Activated CD4-positive, alpha-beta T cell treated with anti-CD3 and anti-CD28 coated beads for 36 hours (primary cell): ENCODE results near the gene SENP3. TPM values are rescaled to one million over a fixed set of nuclear protein-coding genes. Genes with fewer than 3 reads are reported as not detected.

Experiments used
- ATAC-seq: fragments of 200-7000 bp; cut with Tn5 transposase; one replicate; pipeline ENCODE4 v1.10.0; 2021; ENCODE audit warnings: mild to moderate bottlenecking, moderate library complexity
- CTCF ChIA-PET: fragments of 350-600 bp; sonication (Branson Sonifier 250); formaldehyde crosslinking; loops from one replicate; lab custom pipeline; 2021; ENCODE audit warnings: antibody characterized with exemption; lab: Charles Lee
- POLR2A ChIA-PET: fragments of 350-600 bp; sonication (Branson Sonifier 250); formaldehyde crosslinking; loops from one replicate; lab custom pipeline; 2021; ENCODE audit warnings: antibody characterized with exemption, inconsistent platforms; lab: Charles Lee
- DNase-seq: peaks from one replicate; pipeline ENCODE4 v3.0.0-alpha.2; 2020
- H3K27ac Mint-ChIP-seq: one replicate; pipeline ENCODE4 v1.8.0; 2021; ENCODE audit warnings: mixed read lengths
- H3K27me3 Mint-ChIP-seq: one replicate; pipeline ENCODE4 v1.8.0; 2021; ENCODE audit warnings: mixed read lengths
- H3K36me3 Mint-ChIP-seq: one replicate; pipeline ENCODE4 v1.8.0; 2021; ENCODE audit warnings: low read depth, mixed read lengths
- H3K4me1 Mint-ChIP-seq: one replicate; pipeline ENCODE4 v1.8.0; 2021; ENCODE audit warnings: mixed read lengths
- H3K4me3 Mint-ChIP-seq: one replicate; pipeline ENCODE4 v1.8.0; 2021; ENCODE audit warnings: mild to moderate bottlenecking, moderate library complexity, mixed read lengths
- H3K9me3 Mint-ChIP-seq: one replicate; pipeline ENCODE4 v1.8.0; 2021; ENCODE audit warnings: low read depth, mixed read lengths
- intact Hi-C, 2 experiments: fragments of 100-400 bp; cut with DNase I in 1 of 2; cut with micrococcal nuclease in 1 of 2; formaldehyde crosslinking; loops; one replicate each; pipeline versions ENCODE4 v1.14.2 to v1.15.1; 2022 to 2024; cut with DNase I, micrococcal nuclease
- total RNA-seq, 2 experiments: library from RNA; stranded (reverse); gene quantifications; one replicate each; pipeline ENCODE4 v1.2.3, GENCODE V29; 2021

SENP3 gene
- total RNA-seq, 2 experiments from 2014 or later = 59.0 to 78.9 TPM

GRCh38 chr17:7586673-7587419 is 25.1 kb downstream of the SENP3 start:
- ChIA-PET POLR2A (interaction anchor here (1.2 kb wide), 1 partner anchor 100 kb away, joined by 3 read pairs; no protein-coding TSS in a partner anchor), CTCF (interaction anchor here (0.6 to 1.8 kb wide), 4 partner anchors 26 to 150 kb away, joined by 4 to 6 read pairs (median 6); partner anchors contain the start of genes TP53 and WRAP53)
- Mint-ChIP-seq H3K4me1 (peaks cover 28% of the 10 kb centered on the region), H3K27me3 (no peaks in the 10 kb centered on the region), H3K4me3 (no peak overlapping the region), H3K9me3 (no peaks in the 10 kb centered on the region), H3K36me3 (peaks cover 34% of the 10 kb centered on the region), H3K27ac (no peak overlapping the region)
- DNase-seq (no peak), ATAC-seq (no peak)
- intact Hi-C loops = no loop called here

- H3K27me3 Mint-ChIP-seq = no peaks in the 10 kb centered on the region
- ATAC-seq = no peak
- H3K9me3 Mint-ChIP-seq = no peaks in the 10 kb centered on the region
- no peak overlapping the region for H3K27ac Mint-ChIP-seq
- H3K36me3 Mint-ChIP-seq = peaks cover 34% of the 10 kb centered on the region
- intact Hi-C loops = loop anchor here in 1 of 2 experiments (2.0 kb wide), 2 partner anchors 65 to 73 kb away; no protein-coding TSS in a partner anchor
- no peak overlapping the region for H3K4me3 Mint-ChIP-seq
- H3K4me1 Mint-ChIP-seq = peaks cover 21% of the 10 kb centered on the region
- ChIA-PET CTCF (interaction anchor here (1.2 to 2.3 kb wide), 4 partner anchors 12 to 151 kb away, joined by 5 to 9 read pairs (median 6); partner anchors contain the start of genes TP53 and WRAP53), POLR2A (interaction anchor here (1.2 kb wide), 1 partner anchor 99 kb away, joined by 3 read pairs; no protein-coding TSS in a partner anchor)
- DNase-seq = no peak
Observed at GRCh38 chr17:7587420-7588151, 25.9 kb downstream of the SENP3 start.

GRCh38 chr17:7588553-7589203 is 27.0 kb downstream of the SENP3 start:
- intact Hi-C loops = loop anchor here in 1 of 2 experiments (1.0 to 2.0 kb wide), 4 partner anchors 66 to 308 kb away; no protein-coding TSS in a partner anchor
- no peak for DNase-seq
- no peak overlapping the region for H3K4me3 Mint-ChIP-seq
- H3K4me1 Mint-ChIP-seq = peaks cover 16% of the 10 kb centered on the region
- peaks cover 41% of the 10 kb centered on the region for H3K36me3 Mint-ChIP-seq
- ChIA-PET CTCF (interaction anchor here (0.5 to 2.3 kb wide), 19 partner anchors 9 to 291 kb away, joined by 3 to 12 read pairs (median 4); partner anchors contain the start of genes CD68, CHRNB1, FXR2 and TMEM95), POLR2A (interaction anchor here (0.6 to 1.7 kb wide), 4 partner anchors 12 to 99 kb away, joined by 3 to 5 read pairs (median 4); partner anchors contain the start of gene TP53)
- no peaks in the 10 kb centered on the region for H3K9me3 Mint-ChIP-seq
- ATAC-seq = no peak
- H3K27me3 Mint-ChIP-seq = no peaks in the 10 kb centered on the region
- H3K27ac Mint-ChIP-seq = no peak overlapping the region

- DNase-seq (peak; percentile 85), ATAC-seq (peak; percentile 86)
- ChIA-PET POLR2A (interaction anchor here (0.5 to 1.7 kb wide), 6 partner anchors 29 to 98 kb away, joined by 3 to 10 read pairs (median 4); partner anchors contain the start of gene TP53), CTCF (interaction anchor here (0.5 to 2.3 kb wide), 24 partner anchors 9 to 291 kb away, joined by 3 to 12 read pairs (median 4); partner anchors contain the start of genes CD68, CHRNB1, FXR2 and TMEM95)
- no peaks in the 10 kb centered on the region for H3K27me3 Mint-ChIP-seq
- peaks cover 44% of the 10 kb centered on the region for H3K36me3 Mint-ChIP-seq
- H3K27ac Mint-ChIP-seq = no peak overlapping the region
- H3K4me3 Mint-ChIP-seq = no peak overlapping the region
- no peaks in the 10 kb centered on the region for H3K9me3 Mint-ChIP-seq
- peaks cover 16% of the 10 kb centered on the region for H3K4me1 Mint-ChIP-seq
- intact Hi-C loops = loop anchor here in 1 of 2 experiments (1.0 to 2.0 kb wide), 4 partner anchors 67 to 309 kb away; no protein-coding TSS in a partner anchor
Observed at GRCh38 chr17:7589204-7589868, 27.6 kb downstream of the SENP3 start.

GRCh38 chr17:7589891-7590691 is 28.4 kb downstream of the SENP3 start, which contains the start of gene SOX15:
Gene SOX15 (minus strand): TSS chr17:7590094. CDS start chr17:7589676, 418 bp downstream.
- ATAC-seq (no peak), DNase-seq (no peak)
- ChIA-PET CTCF (interaction anchor here (0.6 to 2.3 kb wide), 22 partner anchors 11 to 286 kb away, joined by 3 to 12 read pairs (median 4); partner anchors contain the start of genes CD68, CHRNB1, FXR2 and TMEM95), POLR2A (interaction anchor here (0.5 to 1.7 kb wide), 7 partner anchors 10 to 97 kb away, joined by 3 to 10 read pairs (median 4); partner anchors contain the start of genes CD68 and TP53)
- Mint-ChIP-seq H3K27ac (no peak within 1 kb of the TSS), H3K27me3 (no peaks in the 10 kb centered on the region), H3K9me3 (no peaks in the 10 kb centered on the region), H3K4me1 (peaks cover 9% of the 10 kb centered on the region), H3K4me3 (no peak within 1 kb of the TSS), H3K36me3 (peaks cover 43% of the 10 kb centered on the region)
- intact Hi-C loops = loop anchor here in 1 of 2 experiments (1.0 to 2.0 kb wide), 4 partner anchors 67 to 310 kb away; no protein-coding TSS in a partner anchor

GRCh38 chr17:7590743-7591142 is 29.0 kb downstream of the SENP3 start:
- H3K27ac Mint-ChIP-seq = no peak overlapping the region
- ChIA-PET CTCF (interaction anchor here (0.7 to 0.9 kb wide), 2 partner anchors 30 to 70 kb away, joined by 3 to 4 read pairs; no protein-coding TSS in a partner anchor), POLR2A (no interaction called here)
- intact Hi-C loops = no loop called here
- no peaks in the 10 kb centered on the region for H3K9me3 Mint-ChIP-seq
- ATAC-seq = peak; percentile 41
- no peak for DNase-seq
- peaks cover 47% of the 10 kb centered on the region for H3K36me3 Mint-ChIP-seq
- no peaks in the 10 kb centered on the region for H3K27me3 Mint-ChIP-seq
- no peak overlapping the region for H3K4me3 Mint-ChIP-seq
- H3K4me1 Mint-ChIP-seq = peaks cover 6% of the 10 kb centered on the region

- intact Hi-C loops = no loop called here
- no peak for DNase-seq
- Mint-ChIP-seq H3K27me3 (no peaks in the 10 kb centered on the region), H3K27ac (no peak overlapping the region), H3K4me3 (no peak overlapping the region), H3K9me3 (no peaks in the 10 kb centered on the region), H3K36me3 (peaks cover 50% of the 10 kb centered on the region), H3K4me1 (peaks cover 5% of the 10 kb centered on the region)
- ATAC-seq = no peak
- ChIA-PET CTCF (interaction anchor here (1.3 kb wide), 1 partner anchor 31 kb away, joined by 4 read pairs; no protein-coding TSS in a partner anchor), POLR2A (no interaction called here)
Observed at GRCh38 chr17:7591596-7591995, 29.9 kb downstream of the SENP3 start.

- intact Hi-C loops = no loop called here
- Mint-ChIP-seq H3K27ac (no peak overlapping the region), H3K4me1 (peaks cover under 1% of the 10 kb centered on the region), H3K4me3 (no peak overlapping the region), H3K36me3 (peaks cover 53% of the 10 kb centered on the region), H3K9me3 (no peaks in the 10 kb centered on the region), H3K27me3 (no peaks in the 10 kb centered on the region)
- POLR2A ChIA-PET = no interaction called here
- CTCF ChIA-PET = interaction anchor here (0.5 to 1.5 kb wide), 4 partner anchors 27 to 198 kb away, joined by 3 to 4 read pairs (median 3); partner anchors contain the start of gene PLSCR3
- ATAC-seq = no peak
- no peak for DNase-seq
Observed at GRCh38 chr17:7592422-7593021, 30.8 kb downstream of the SENP3 start.

GRCh38 chr17:7593296-7593695 is 31.6 kb downstream of the SENP3 start:
- H3K36me3 Mint-ChIP-seq = peaks cover 48% of the 10 kb centered on the region
- no peak overlapping the region for H3K4me3 Mint-ChIP-seq
- H3K4me1 Mint-ChIP-seq = no peaks in the 10 kb centered on the region
- H3K27me3 Mint-ChIP-seq = no peaks in the 10 kb centered on the region
- ChIA-PET CTCF (interaction anchor here (0.7 to 1.5 kb wide), 3 partner anchors 15 to 548 kb away, joined by 3 read pairs; no protein-coding TSS in a partner anchor), POLR2A (interaction anchor here (0.6 kb wide), 1 partner anchor 144 kb away, joined by 3 read pairs; no protein-coding TSS in a partner anchor)
- no peaks in the 10 kb centered on the region for H3K9me3 Mint-ChIP-seq
- DNase-seq (no peak), ATAC-seq (no peak)
- intact Hi-C loops = no loop called here
- no peak overlapping the region for H3K27ac Mint-ChIP-seq
